ENCODE results near the gene ZC3H13. TPM values are rescaled to one million over a fixed set of nuclear protein-coding genes. Genes with fewer than 3 reads are reported as not detected.

Gene ZC3H13
- total and polyA plus RNA-seq, 9 donors, result 15.1 to 64.1 (median 41.9) TPM

GRCh38 chr13:45943120-45943519 lies 109.4 kb downstream of the ZC3H13 start:
- WGBS, 3 donors, result 39 to 48% (median 42%) methylated on average over 2 of the region's 2 CpGs
- H3K9me3 ChIP-seq, result no peaks in the 10 kb centered on the region
- TF ChIP-seq EP300 (IDR thresholded peaks at IDR 0.05), result no peak
- TF ChIP-seq, protein P1, sequence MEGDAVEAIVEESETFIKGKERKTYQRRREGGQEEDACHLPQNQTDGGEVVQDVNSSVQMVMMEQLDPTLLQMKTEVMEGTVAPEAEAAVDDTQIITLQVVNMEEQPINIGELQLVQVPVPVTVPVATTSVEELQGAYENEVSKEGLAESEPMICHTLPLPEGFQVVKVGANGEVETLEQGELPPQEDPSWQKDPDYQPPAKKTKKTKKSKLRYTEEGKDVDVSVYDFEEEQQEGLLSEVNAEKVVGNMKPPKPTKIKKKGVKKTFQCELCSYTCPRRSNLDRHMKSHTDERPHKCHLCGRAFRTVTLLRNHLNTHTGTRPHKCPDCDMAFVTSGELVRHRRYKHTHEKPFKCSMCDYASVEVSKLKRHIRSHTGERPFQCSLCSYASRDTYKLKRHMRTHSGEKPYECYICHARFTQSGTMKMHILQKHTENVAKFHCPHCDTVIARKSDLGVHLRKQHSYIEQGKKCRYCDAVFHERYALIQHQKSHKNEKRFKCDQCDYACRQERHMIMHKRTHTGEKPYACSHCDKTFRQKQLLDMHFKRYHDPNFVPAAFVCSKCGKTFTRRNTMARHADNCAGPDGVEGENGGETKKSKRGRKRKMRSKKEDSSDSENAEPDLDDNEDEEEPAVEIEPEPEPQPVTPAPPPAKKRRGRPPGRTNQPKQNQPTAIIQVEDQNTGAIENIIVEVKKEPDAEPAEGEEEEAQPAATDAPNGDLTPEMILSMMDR (IDR thresholded peaks at IDR 0.05), result no peak
- TF ChIP-seq POLR2A (IDR thresholded peaks at IDR 0.05), result no peak
- DNase-seq, result no peak
- no peak overlapping the region for H3K27ac ChIP-seq
- no peaks in the 10 kb centered on the region for H3K4me1 ChIP-seq (ENCODE audit: insufficient read depth)
- no peaks in the 10 kb centered on the region for H3K36me3 ChIP-seq
- no peak overlapping the region for H3K4me3 ChIP-seq
- no peaks in the 10 kb centered on the region for H3K27me3 ChIP-seq
- intact Hi-C loops (cut with DNase I), result no loop called here

- intact Hi-C loops (cut with DNase I), result no loop called here
- H3K27ac ChIP-seq, result no peak overlapping the region
- no peak overlapping the region for H3K4me3 ChIP-seq
These were observed 111.3 kb downstream of the ZC3H13 start for GRCh38 chr13:45941261-45941660.

DNA sequence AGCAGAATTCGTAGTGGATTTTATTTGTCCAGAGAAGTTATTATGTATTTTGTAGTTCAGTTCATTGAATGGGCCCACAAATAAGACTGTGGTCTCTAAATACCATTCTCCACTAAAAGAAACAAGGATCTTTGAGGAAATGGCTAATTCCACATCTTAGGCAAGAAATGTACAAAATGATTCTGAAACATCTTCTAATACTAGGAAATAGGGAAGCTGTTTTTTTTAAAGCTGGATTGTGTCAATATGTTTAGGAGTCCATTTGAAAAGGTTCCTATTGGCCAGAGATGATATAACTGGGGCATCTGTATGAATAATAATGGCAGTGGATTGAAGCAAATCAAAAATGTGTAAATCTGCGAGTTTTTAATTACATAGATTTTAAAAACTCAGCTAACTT lies 112.5 kb downstream of the ZC3H13 start:
- TF ChIP-seq EP300 (IDR thresholded peaks at IDR 0.05), result no peak
- no peak for TF ChIP-seq POLR2A (IDR thresholded peaks at IDR 0.05)
- TF ChIP-seq, protein P1 (IDR thresholded peaks at IDR 0.05), result no peak
- H3K4me1 ChIP-seq (ENCODE audit: insufficient read depth), result no peaks in the 10 kb centered on the region
- no peak overlapping the region for H3K4me3 ChIP-seq
- H3K9me3 ChIP-seq, result no peaks in the 10 kb centered on the region
- 89 to 96% (median 89%) methylated on average over 2 of the region's 2 CpGs for WGBS, 3 donors
- no peaks in the 10 kb centered on the region for H3K27me3 ChIP-seq
- H3K36me3 ChIP-seq, result no peaks in the 10 kb centered on the region
- no peak overlapping the region for H3K27ac ChIP-seq
- intact Hi-C loops (cut with DNase I), result no loop called here
- no peak for DNase-seq

More at GRCh38 chr13:45941261-45941660, 111.3 kb downstream of the ZC3H13 start:
- Histone ChIP-seq H3K4me1 (ENCODE audit: insufficient read depth) (no peaks in the 10 kb centered on the region), H3K36me3 (no peaks in the 10 kb centered on the region), H3K9me3 (no peaks in the 10 kb centered on the region), H3K27me3 (no peaks in the 10 kb centered on the region)
- WGBS, 3 donors, result 69 to 84% (median 83%) methylated on average over 1 of the region's 1 CpG
- TF ChIP-seq EP300 (IDR thresholded peaks at IDR 0.05) (no peak), POLR2A (IDR thresholded peaks at IDR 0.05) (no peak)
- TF ChIP-seq, protein P1 (IDR thresholded peaks at IDR 0.05), result no peak
- DNase-seq, result no peak

- DNase-seq, result no peak
- H3K4me1 ChIP-seq (ENCODE audit: insufficient read depth), result no peaks in the 10 kb centered on the region
- H3K36me3 ChIP-seq, result no peaks in the 10 kb centered on the region
- intact Hi-C loops (cut with DNase I), result no loop called here
- no peak for TF ChIP-seq EP300 (IDR thresholded peaks at IDR 0.05)
- TF ChIP-seq POLR2A (IDR thresholded peaks at IDR 0.05), result no peak
- TF ChIP-seq, protein P1 (IDR thresholded peaks at IDR 0.05), result no peak
- H3K27me3 ChIP-seq, result no peaks in the 10 kb centered on the region
- no peak overlapping the region for H3K4me3 ChIP-seq
- WGBS, 3 donors, result 41 to 58% (median 54%) methylated on average over 4 of the region's 4 CpGs
- no peaks in the 10 kb centered on the region for H3K9me3 ChIP-seq
- no peak overlapping the region for H3K27ac ChIP-seq
These were observed 115.9 kb downstream of the ZC3H13 start for GRCh38 chr13:45936621-45937020.
